Measurements from ENCODE around the gene MNT.
A peak's percentile ranks its signal among the peaks of the same experiment; 100 is the strongest.
"Not testable (repeated sequence)": the region's sequence is repeated elsewhere in the genome, so short reads cannot be mapped to it uniquely, and the experiment has no call there.

The MNT gene, protein sequence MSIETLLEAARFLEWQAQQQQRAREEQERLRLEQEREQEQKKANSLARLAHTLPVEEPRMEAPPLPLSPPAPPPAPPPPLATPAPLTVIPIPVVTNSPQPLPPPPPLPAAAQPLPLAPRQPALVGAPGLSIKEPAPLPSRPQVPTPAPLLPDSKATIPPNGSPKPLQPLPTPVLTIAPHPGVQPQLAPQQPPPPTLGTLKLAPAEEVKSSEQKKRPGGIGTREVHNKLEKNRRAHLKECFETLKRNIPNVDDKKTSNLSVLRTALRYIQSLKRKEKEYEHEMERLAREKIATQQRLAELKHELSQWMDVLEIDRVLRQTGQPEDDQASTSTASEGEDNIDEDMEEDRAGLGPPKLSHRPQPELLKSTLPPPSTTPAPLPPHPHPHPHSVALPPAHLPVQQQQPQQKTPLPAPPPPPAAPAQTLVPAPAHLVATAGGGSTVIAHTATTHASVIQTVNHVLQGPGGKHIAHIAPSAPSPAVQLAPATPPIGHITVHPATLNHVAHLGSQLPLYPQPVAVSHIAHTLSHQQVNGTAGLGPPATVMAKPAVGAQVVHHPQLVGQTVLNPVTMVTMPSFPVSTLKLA

DNA sequence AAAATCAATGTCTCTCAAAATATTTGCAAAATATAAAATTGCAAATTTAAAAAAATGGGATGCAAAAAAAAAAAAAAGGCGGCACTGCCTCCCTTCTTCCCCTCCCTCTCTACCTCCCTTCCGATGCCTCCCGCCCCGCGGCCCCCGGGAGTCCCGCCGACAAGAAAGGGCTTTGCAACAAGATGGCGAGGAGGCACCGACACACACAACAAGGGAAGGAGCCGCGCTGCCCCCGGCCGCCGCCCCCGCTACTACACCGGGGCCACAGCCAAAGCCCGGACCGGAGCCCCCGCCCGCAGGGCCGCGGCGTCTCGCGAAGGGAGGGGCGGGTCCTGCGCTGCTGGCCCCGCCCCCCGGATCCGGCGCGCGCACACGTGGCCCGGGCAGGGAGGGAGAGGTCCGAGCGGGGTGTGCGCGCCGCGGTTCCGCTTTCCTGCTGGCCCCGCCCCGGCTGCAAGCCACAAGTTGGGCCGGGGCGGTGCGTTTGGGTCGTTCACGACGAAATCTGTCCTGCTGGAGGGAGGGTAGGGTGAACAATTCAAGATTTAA is at the start of gene MNT:
TSS of gene MNT (minus strand) at position 184 of the 549 bp plus-strand sequence. CDS start 348 bp downstream, outside the sequence.
- DNase-seq (ENCODE audit: low read depth in 2 of 2, low spot score in 1 of 2), result peak; percentile 79 to 89

DNA sequence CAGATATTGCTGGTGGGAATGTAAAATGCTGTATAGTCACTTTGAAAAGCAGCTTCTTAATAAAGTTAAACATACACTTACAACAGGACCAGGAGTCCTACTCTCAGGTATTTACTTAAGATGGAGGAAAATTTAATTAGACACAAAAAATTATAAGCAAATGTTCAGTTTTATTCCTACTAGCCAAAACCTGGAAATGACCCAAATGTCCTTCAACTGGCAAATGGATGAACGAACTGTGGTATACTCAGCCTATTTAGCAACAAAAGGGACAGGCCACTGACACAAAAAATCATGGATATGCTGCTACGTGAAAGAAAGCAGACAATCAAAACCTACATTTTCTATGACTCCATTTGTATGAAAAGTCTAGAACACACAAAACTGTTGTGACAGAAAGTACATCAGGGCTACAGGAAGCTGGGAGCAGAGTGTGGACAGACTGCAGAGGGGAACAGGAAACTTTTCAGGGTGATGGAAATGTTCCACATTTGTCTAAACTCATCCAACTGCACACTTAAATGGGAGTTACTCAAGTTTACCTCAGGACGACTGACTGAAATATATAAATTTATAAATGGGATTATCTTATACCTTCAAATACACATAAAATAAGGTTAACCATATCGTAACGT is 49.3 kb upstream of the MNT start:
- DNase-seq (ENCODE audit: low read depth in 2 of 2, low spot score in 1 of 2), result no peak

DNA sequence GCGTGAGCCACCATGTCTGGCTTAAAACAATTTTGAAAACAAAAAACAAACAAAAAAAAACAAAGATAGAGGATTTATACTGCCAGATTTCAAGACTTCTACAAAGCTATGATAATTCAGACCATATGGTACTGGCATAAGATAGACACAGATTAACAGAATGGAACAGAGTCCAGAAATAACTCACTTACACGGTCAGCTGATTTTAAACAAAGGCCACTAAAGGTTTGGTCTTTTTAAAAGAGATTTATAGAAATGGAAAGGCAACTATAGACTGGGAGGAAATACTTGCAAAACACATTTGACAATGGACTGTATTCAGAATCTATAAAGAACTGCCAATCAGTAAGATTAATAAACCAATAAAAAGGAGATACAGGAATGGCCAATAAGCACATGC is 48.6 kb upstream of the MNT start:
- no peak for DNase-seq (ENCODE audit: low read depth in 2 of 2, low spot score in 1 of 2)

DNA sequence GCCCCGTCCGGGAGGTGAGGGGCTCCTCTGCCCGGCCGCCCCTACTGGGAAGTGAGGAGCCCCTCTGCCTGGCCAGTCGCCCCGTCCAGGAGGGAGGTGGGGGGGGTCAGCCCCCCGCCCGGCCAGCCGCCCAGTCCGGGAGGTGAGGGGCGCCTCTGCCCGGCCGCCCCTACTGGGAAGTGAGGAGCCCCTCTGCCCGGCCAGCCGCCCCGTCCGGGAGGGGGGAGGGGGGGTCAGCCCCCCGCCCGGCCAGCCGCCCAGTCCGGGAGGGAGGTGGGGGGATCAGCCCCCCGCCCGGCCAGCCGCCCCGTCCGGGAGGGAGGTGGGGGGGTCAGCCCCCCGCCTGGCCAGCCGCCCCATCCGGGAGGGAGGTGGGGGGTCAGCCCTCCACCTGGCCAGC is 46.6 kb upstream of the MNT start:
- not testable (repeated sequence) for DNase-seq (ENCODE audit: low read depth in 2 of 2, low spot score in 1 of 2)

DNA sequence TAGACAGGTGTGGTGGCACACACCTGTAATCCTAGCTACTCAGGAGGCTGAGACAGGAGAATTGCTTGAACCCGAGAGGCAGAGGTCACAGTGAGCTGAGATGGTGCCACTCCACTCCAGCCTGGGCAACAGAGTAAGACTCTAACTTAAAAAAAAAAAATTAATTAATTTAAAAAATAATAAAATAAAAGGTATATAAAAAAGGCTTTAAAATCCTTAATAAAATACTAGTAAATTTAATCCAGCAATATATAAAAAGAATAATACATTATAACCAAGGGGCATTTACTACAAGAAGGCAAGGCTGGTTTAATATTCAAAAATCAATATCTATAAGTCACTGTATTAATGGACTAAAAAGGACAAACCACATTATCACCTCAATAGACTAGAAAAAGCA is 44.8 kb upstream of the MNT start:
- DNase-seq (ENCODE audit: low read depth in 2 of 2, low spot score in 1 of 2), result no peak

DNA sequence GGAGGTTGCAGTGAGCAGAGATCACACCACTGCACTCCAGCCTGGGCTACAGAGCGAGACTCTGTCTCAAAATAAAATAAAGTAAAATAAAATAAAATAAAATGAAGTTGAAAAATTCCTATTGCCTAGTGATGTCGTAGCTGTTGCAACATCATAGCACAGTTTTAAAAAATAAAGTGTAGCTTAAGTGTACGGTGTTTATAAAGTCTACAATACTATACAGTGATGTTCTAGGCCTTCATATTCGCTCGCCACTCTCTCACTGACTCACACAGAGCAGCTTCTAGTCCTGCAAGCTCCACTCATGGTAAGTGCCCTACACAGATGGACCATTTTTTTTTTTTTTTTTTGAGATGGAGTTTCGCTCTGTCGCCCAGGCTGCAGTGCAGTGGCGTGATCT is 43.5 kb upstream of the MNT start:
- no peak for DNase-seq (ENCODE audit: low read depth in 2 of 2, low spot score in 1 of 2)

DNA sequence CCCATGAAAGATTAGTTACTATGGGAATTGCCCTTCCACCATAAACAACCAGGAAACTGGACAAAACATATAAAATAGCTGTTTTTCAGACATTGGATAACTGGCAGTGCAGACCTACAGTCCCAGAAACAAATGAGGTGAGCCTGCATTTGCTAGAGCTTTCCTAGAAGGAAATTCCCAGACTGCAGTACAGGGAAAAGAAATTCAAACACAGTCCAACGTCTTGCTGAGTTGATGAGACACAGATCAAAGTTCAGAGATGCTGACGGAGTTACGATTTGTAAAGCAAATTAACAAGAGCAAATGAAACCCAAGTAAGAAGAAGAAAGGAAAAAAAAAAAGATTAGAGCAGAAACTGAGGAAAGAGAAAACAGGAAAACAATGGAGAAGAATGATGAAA is 41.3 kb upstream of the MNT start:
- no peak for DNase-seq (ENCODE audit: low read depth in 2 of 2, low spot score in 1 of 2)

DNA sequence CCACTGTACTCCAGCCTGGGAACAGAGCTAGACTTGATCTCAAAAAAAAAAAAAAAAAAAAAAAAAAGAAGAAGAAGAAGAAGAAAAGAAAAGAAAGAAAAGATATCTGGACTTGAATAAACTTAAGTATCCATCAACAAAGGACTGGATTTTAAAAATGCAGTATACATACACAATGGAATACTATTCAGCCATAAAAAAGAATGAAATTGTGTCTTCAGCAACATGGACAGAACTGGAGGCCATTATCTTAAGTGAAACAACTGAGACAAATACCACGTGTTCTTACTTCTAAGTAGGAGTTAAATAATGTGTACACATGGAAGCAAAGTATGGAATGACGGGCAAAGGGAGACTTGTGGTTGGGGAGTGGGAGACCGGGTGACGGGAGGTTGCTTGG is 40.1 kb upstream of the MNT start:
- no peak for DNase-seq (ENCODE audit: low read depth in 2 of 2, low spot score in 1 of 2)

DNA sequence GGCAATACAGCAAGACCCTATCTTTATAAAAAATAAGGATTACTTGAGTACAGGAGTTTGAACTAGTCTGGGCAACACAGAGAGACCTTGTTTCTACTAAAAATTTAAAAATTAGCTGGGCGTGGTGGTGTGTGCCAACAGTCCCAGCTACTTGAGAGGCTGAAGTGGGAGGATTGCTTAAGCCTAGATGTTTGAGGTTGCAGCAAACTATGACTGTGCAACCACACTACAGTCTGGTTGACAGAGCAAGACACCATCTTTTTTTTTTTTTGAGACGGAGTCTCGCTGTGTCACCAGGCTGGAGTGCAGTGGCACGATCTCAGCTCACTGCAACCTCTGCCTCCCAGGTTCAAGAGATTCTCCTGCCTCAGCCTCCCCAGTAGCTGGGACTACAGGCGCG is 39.1 kb upstream of the MNT start:
- not testable (repeated sequence) for DNase-seq (ENCODE audit: low read depth in 2 of 2, low spot score in 1 of 2)

DNA sequence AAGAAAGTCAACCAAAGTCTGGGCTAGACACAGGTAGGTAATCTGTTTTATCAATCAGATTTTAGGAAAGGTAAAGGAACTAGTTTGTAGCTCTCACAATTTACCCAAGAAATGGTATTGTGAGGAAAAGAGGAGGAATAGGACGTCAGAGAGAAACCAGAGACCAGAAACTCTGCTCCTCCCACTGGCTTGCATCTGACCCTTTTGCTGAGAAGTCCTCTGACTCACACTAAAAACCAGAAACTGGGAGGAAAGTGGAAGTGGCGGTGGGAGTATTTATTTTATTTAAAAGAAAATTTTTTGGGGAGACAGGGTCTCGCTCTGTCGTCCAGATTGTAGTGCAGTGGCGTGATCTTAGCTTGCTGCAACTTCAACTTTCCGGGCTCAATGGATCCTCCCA is 38.0 kb upstream of the MNT start:
- DNase-seq (ENCODE audit: low read depth in 2 of 2, low spot score in 1 of 2), result no peak

DNA sequence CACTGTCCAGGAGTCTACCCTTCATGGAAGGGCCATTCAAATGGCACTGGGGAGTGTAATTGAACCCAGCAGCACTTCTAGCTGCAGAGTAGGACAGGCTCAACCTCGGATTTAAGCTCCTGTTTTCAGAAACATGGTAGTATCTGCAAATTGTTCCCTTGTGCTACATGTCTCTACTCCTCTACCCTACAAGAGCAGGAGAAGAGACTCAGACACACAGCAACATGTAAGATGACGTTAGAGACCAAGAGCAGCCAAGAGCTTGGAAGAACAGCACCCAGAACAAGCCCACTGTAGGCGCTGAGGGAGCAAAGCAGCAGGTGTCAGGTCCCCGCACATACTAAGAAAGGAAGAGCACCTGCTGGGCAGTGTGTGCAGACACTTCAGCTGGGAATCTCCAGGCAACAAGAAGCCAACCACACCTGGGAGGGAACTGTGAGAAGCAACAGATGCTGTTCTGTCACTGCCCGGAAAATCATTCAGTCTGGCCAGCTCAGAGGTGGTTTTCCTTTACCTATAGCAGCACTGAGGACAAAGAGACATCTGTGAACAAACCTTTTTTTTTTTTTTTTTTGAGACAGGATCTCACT is 35.6 kb upstream of the MNT start:
- no peak for DNase-seq (ENCODE audit: low read depth in 2 of 2, low spot score in 1 of 2)

DNA sequence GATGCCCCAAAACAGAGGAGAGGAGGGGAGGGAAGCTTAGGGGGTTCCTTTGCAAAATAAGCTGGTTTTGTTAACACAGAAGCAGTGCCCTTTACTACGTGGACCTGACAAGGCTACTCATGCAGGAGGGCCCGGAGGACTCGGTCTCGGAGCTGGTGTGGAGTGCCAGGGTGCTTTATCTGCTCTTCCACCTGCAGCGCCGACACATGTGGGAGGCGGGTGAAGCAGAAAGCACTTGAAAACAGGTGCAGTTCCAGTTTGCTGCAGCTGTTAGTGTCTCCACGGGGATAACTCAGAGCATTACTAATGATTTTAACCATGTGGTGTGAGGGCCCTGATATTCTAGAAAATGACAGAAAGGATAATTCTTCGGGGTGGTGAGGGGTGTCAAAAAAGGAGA is 35.0 kb upstream of the MNT start:
- no peak for DNase-seq (ENCODE audit: low read depth in 2 of 2, low spot score in 1 of 2)

DNA sequence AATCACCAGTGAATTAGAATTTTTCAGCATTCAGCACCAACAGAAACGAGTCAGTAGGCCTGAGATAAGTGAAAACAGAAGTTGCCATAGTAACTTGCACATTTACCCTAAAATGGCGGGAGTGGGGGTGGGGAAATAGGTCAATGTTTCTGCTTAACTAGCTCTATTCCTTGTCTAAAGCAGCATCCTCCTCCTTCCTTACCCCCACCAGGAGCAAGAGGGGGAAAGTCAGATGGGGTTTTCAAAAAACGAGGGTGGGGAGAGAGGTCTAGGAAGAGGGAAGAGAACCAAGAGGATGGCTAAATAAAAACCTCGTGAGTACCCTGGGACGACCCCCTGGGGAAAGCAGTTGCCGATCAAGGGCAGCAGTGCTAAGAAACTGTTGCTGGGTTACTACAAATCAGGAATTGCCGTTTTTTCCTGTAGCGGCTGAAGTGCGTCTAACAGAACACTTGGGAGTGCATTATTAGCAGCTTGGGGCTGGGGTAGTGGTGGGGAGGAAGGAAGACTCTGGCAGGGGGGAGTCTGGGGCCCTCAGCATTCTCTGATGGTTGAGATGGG is 34.4 kb upstream of the MNT start:
- no peak for DNase-seq (ENCODE audit: low read depth in 2 of 2, low spot score in 1 of 2)

DNA sequence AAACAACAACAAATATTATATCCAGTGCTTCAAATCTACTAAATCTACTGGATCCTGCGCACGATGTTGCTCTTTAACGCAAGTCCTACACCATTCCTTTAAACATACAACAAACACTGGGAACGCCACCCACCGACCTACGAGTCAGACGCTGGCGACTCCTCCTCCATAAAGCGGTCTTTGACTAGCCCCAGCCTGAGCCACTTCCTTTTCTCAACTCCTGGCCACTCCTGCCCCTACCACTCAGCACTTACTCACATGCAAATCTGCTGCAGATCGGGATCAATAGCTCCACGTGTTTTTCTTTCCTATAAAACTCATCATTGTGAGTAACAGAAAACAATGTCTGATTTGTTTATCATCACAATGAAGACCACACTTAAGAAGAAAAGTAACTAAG is 32.8 kb upstream of the MNT start:
- DNase-seq (ENCODE audit: low read depth in 2 of 2, low spot score in 1 of 2), result no peak

DNA sequence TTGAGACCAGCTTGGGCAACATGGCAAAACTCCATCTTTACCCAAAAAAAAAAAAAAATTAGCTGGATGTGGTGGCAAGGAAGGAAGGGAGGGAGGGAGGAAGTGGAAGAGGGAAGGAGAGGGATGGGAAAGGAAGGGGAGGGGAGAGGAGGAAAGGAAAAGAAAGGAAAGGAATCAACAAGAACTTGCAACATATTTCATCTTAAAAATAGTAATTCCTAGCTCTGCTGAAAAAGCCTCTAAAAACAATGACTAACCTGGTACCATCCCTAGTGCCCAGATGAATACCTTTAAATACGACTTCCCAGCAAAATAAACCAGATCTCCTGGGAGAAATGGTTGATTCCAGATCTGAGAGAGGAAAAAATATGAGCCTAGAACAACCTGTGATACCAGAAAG is 27.1 kb upstream of the MNT start:
- DNase-seq (ENCODE audit: low read depth in 2 of 2, low spot score in 1 of 2), result no peak

DNA sequence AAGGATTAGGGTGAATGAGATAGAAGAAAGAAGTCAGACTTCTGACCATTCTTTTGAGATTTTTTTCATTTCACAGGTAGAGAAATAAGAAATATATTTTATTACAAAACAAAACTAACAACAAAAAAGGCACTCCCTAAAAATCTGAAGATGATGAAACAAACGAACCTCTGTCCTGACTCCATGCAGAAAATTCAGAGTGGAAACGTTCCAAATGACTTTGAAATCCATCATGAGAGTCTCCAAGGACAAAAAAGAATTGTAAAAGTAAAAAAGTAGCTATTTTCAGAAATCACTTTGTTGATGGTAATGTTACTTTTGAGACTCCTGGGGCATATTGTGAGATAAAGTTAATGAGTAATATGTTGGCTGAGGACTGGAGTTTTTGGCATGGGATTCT is 26.4 kb upstream of the MNT start:
- DNase-seq (ENCODE audit: low read depth in 2 of 2, low spot score in 1 of 2), result no peak

DNA sequence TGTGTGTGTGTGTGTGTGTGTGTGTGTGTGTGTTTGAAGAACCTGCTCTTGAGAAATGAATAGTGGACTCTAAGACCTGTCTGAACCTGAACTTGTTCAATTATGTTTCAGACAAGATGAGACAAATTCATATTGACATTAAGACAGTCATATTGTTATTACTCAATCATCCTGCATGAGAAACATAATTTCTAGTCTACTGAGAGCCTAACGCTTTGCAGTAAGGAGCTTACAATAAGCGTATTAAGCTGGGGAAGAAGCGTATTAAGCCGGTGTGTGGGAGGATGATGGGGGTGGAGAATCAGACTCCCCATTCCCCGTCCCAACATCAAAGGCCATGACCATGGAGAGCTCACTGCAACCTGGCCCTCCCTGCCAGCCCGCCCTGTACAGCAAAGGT is 22.4 kb upstream of the MNT start:
- DNase-seq (ENCODE audit: low read depth in 2 of 2, low spot score in 1 of 2), result no peak

DNA sequence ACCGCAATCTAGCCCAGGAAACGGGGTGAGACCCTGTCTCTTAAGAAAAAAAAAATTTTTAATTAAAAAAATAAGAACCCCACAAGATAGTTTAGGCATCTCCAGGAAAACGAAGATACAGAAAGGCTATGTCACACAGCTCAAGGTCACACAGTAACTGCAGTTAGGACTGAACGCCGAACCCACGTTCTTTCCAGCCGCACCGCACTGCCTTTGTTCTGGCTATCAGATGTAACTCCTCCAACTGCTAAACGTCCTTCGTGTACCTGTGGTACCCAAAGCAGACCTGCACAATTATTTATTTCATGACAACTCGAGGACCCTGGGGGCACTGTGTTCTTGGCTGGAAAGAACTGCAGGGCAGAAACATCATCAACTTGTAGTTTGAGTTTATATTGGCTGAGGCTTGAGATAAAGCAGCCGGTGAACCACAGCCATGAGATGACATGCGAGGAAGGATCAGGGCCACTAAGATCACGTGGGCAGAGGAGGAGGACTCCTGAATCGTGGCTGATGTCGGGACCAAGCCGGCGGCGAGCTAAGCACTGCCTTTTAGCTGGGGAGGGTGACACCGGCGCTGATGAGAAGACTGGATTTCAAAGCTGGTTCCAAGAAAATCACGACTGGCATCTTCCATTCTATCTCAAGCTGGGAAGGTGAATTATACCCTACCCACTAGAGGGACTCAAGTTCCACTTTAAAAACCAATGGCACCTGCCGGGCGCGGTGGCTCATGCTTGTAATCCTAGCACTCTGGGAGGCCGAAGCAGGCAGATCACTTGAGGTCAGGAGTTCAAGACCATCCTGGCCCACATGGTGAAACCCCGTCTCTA is 20.7 kb upstream of the MNT start:
- no peak for DNase-seq (ENCODE audit: low read depth in 2 of 2, low spot score in 1 of 2)

DNA sequence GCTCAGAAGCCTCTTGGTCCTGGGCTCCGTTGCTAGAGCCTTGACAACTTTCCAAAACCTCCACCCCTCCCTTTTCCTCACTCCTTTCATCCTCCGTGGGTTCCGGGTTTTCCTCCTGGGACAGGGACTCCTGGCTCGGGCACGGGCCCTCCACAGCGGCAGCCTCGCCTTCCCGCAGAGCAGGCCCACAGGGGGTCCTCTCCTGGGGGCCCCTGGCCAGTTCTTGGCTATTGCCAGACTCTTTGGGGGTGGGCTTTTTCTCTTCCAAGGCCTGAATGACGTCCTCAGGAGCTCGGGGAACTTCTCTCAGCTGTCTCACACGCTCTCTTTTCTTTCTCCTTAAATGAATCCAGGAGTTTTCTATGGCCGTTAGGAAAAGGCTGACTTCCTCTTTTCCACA is 19.3 kb upstream of the MNT start:
- DNase-seq (ENCODE audit: low read depth in 2 of 2, low spot score in 1 of 2), result no peak

DNA sequence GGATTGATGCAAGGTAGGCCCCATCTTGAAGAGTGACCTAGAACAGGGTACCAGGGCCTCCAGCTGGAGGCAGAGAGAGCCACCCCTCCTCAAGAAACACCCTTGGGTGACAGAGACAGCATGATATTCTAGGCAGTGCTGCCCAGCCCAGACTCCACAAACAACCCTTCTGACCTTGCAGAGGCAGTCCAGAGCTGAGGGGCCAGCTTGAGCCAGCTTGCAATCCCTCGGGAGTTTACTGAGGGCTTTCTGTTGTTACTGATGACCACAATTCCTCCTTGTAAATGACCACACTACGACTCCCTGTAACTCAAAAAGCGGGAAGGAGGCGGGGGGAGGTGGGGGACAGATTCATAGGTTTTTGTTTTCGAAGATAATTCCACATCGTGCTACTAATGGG is 18.6 kb upstream of the MNT start:
- DNase-seq (ENCODE audit: low read depth in 2 of 2, low spot score in 1 of 2), result no peak

DNA sequence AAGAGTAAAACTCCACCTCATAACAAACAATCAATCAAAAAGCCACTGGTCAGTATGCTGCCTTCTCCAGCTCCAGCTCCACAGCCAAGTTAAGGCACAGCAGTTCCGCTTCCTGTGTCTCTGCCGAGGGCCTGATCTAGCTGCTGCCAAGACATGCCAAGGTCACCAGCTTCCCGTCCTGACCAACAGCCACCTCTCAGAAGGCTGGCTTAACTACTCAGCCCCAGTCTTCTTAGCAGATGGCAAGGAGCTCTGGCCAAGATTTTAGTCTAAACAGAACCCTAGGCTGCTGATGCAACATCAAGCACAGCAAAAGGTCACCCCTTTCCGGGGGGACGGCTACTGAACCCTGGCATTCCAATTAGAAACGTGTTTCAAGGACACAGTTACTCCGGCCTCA is 17.7 kb upstream of the MNT start:
- no peak for DNase-seq (ENCODE audit: low read depth in 2 of 2, low spot score in 1 of 2)

Data from stimulated activated CD8-positive, alpha-beta memory T cell treated with anti-CD3 and anti-CD28 coated beads, Interleukin-4, amount 100 ng/mL, for 1 hour (primary cell).